GM19193 (cell line): ENCODE measurements around the gene STRIT1.

Experiments
- POLR2A ChIP-seq: IDR thresholded peaks from 4 replicates; pipeline ENCODE4 v1.6.1; 2011; ENCODE audit not compliant: insufficient read depth, insufficient read length; ENCODE audit errors: extremely low read depth

STRIT1 gene

DNA sequence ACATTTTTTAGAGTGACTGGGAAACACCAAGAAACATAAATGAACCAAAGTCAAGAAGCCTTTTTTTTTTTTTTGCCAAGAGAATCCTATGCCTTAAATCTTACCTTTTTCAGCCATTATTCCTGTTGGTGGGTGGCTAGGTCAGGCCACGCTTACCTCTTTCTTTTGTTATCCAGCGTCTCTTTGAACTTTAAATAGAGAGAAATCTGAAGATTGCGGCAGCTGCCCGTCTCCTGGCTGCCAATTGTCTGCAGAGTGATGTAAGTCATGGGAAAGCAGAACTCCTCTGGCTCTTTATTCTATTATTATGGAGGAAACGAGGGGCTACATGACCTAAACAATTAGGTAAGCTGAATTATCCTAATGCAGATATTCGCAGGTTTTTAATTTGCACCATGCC, at the start of gene STRIT1:
Gene STRIT1, minus strand, starts transcription at position 168 of the 400 bp plus-strand sequence.
- TF ChIP-seq POLR2A = no peak

DNA sequence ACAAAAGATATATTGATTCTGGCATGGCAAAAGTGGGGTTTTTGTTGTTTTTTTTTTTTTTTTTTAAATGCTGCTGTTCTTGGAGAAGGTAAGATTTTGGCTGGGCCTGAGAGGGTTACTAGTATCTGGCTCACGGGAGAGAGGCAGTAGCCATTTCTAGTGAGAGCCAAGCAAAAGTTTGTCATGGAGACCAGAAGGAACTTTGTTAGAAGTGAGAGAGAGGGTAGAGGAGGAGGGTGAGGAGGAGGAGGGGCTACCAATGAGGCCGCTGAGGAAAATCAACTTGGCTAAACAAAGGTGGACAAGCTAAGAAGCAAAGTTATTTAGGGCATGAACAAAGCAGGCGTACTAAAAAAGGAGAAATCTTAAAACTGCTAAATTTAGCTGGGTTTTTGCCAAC, 48.9 kb upstream of the STRIT1 start:
- TF ChIP-seq POLR2A = no peak

DNA sequence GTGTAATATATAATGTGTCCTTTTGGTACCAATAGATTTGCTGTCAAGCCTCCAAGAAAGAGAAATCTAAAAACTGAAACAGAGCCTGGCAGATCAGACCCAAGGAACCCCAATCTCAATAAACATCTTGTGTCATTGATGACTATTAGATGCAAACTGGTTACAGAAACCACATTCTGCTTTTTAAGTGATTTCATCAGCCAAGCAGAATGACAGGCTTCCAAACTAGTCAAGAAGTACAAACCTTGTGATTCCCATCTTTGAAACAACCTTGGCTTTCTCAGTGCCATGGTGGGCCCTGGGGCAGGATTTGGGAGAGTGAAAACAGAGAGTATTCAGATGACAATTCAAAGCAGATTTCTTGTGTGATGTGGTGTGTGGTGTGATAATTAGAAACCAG, 45.6 kb upstream of the STRIT1 start:
- TF ChIP-seq POLR2A = no peak

DNA sequence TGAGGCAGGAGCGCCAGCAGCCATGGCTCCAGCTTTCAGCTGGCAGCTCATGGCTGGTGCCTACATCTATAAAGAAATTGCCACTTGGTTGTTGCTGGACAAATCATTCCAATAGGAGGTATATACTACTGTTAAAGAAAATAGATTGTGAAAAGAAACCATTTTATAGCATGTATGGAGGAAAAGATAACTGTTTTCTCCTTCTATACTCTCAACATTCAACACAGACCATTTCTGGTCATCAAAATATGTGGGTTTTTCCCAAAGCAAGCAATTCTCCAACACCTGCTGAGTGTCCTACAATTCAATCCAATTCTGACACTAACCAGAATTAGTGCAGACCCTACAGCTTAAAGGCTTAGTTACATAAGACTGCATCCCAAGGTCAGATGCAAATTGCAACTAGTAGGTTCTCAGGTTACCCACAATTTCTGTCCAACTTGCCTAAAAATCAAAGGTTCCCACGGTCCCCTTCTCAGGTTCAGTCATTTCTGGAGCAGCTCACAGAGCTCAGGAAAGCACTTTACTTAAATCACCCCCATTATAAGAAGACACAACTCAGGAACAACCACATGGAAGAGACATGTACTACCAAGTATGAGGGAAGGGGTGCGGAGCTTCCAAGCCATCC, 42.4 kb upstream of the STRIT1 start:
- TF ChIP-seq POLR2A = no peak

DNA sequence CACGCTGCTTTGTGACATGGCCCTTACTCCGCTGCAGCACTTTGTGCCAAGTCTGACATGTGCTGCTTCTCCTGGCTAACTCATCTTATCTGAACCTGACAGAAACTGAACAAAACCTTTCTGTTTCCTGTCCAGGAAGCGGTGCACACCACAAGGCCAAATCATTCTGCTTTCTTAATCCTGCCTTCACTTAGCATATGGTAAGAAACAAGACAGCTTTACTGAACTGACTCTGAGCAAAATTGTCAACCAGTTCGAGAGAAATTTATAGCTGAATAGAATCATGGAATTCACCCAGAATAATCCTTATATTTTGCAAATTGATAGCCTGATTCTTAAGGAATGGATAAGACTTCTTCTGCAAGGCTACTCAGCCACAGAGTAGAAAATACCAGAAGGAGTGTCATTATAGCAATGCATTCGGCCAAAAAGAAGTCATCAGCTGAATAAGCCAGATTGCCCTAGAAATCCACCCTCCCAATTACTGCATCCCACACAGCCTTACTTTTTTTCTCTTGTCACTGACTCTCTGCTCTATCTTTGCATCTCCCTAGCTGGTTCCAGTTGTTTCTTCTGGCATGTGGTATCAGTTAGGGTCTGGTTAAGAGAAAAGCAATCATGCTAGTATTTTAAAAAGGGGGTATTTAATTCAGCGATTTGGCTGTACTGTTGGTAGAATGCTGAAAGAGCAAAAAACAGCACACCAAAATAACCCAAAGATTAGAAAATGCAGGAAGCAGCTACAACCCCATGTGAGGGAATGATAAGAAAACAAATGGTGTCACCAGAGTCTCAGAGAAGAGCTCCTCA, 41.6 kb upstream of the STRIT1 start:
- no peak for TF ChIP-seq POLR2A

DNA sequence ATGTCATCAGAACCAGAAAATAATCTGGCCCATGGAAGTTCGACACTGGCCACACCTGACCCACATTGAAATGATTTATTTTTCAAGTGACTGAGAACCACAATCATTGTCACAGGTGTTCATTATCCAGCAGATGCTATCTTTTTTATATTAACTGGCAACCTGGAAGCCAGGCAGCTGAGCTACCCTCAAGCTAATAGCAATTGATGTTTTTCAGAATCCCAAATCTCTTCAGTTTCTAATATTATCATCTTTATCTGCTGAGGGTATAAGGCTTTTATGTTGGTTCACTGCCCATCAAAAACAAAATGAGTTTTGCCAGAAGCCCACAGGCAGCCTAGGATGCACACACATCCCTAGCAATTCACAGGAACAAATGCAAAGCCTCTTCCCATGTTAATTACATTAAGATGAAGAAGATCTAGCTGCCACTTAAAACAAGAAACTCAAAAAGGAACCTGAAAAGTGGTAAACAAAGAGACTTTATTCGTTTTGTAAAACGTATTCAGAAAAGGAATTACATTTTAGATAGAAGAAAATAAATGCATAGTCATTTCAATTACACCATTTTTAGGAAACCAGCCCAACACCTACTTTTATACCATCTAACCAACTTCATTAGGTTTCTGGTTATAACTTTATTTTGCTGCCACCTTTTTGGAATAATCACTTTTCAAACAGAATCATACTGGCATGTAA, 40.9 kb upstream of the STRIT1 start:
- TF ChIP-seq POLR2A = no peak

DNA sequence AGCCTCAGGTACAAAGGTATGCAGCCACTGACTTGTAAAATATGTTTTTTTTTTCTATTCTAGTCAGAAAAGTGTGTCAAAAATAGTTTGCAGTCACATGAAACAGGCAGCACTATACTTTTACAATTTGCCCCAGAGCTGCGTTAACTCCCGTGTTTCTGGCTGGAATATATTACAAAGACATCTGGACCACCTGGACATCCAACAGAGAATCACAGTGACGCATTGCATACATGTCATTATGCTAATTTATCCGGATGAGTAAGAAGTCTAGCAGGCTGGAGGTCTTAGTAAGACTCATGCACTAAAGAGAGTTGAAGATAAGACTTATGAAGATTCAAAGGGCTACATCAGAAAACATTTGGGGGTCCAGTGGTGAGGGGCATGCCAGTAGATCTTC, 39.2 kb upstream of the STRIT1 start:
- no peak for TF ChIP-seq POLR2A

DNA sequence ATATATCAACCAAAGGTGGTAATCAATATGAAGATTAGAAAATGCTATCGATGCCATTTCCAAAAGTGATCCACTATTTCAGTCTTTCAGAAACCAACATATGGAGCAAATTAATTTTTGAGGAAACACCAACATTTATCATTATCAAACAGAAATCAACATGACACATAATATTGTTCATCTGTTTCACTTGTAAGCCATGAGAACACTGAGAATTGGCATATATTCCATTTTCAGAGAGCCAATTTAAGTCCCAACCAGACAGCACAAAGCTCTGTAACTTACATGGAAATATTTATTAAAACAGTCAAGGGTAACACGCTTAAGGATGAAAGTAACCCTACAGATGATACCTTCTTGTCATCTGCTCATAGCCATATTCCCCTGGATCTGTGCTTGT, 37.6 kb upstream of the STRIT1 start:
- no peak for TF ChIP-seq POLR2A

DNA sequence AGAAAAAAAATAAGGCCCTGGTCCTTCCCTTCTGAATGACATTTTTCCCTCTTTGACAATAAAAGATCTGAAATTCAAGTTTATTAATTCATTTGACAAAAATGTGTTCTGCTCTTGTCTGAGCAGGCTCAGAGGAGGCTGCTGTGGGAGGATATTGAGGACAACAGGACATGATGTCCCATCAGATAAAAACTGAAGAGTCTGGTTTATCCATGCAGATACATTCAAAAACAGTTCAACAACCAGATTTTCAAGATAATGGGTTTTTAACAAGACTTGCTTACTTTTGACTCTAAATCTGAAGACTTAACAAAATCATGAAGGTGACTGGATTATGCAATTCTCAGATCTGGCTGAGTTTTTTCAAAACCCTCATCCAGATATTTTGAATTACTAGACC, 36.9 kb upstream of the STRIT1 start:
- TF ChIP-seq POLR2A = no peak

DNA sequence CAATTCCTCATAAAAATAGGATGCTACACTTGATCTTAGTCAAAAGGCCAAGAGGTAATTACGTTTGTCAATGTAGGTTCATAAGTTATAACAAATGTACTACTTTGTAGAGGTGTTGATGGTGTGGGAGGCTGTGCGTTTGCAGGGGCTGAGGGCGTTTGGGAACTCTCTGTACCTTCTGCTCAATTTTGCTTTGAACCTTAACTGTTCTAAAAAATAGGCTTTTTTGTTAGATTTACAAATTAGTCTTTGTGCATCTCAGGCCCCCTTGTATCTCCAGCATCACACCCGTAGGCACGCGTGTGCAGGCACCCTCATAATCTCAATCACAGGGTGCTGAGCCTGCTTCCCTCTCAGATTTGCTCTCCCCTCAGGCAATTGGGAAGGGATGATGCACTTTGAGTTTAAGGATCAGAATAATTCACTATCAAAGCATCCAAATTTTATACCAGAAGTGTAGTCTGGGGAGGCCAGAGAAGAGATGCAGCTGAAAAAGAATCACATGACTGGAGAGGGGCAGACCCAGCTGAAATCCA, 36.1 kb upstream of the STRIT1 start:
- no peak for TF ChIP-seq POLR2A

DNA sequence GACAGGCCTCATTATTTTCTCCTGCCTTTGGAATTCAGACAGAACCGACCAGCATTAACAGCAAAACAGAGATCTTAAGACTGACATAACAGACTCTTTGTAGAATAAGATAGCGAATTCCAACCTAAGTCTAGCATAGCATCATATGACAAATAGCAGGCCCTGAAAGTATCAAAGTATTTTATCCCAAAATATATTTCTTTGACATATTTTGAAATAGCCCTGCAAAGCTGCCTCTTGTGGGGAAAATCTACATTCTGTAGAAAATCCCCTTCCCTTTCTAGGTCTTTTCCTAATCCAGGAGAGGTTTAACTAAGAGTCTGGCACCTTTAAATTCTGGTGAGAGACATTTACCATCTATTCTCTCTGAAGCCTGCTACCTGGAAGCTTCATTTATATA, 34.4 kb upstream of the STRIT1 start:
- TF ChIP-seq POLR2A = no peak

DNA sequence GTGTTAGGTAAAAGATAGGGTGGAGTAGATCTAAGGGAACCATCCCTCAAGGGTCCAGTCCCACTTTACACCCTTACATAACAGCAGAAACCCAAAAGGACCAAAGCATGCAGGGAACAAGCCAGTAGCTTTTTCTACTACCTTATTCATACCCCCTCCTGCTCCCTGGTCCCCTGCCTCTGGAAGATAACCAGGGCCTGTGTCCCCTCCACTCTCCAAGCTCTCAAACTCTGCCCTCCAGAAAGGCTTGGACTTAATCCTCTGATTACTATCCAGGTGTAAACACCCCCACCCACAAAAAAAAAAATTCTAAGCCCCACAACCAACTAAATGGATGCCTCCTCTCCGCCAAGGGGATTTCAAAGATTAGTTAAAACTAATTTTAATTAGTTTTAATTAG, 33.9 kb upstream of the STRIT1 start:
- no peak for TF ChIP-seq POLR2A

DNA sequence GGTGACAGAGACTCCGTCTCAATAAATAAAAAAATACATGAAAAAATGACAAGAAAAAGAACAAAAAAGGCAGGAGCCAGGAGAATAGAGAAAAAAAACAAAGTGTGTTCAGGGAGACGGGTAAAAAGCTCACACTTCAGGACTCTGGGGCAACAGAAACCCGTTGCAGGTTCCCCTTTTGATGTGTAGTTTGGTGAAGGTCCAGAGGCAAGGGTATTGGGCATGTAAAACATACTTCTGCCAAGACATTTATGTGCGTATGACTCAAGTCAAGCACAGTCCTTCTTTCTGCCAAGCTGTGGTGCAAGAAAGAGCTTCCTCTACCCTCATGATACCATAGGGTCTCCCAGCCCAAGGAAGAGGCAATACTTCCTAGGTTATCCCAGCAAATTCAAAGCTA, 33.4 kb upstream of the STRIT1 start:
- no peak for TF ChIP-seq POLR2A

DNA sequence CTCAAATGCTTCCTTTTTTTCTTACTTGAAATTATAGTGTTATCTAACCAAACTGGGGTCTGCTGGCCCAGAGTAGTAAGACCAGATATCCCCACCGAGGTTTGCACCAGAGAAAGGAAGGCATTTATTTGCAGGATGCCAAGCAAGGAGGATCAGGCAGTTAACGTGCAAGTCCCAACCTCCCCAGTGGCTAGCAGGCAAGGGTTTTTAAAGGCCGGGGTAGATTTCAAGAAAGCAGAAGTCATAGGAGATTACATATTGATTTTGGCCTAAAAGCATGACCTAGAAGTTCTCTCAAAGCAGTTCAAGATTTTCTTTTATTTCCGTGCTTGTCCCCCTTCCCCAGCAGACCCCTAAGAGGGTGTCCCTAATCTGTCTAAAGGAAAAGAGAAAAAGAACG, 32.8 kb upstream of the STRIT1 start:
- TF ChIP-seq POLR2A = no peak

DNA sequence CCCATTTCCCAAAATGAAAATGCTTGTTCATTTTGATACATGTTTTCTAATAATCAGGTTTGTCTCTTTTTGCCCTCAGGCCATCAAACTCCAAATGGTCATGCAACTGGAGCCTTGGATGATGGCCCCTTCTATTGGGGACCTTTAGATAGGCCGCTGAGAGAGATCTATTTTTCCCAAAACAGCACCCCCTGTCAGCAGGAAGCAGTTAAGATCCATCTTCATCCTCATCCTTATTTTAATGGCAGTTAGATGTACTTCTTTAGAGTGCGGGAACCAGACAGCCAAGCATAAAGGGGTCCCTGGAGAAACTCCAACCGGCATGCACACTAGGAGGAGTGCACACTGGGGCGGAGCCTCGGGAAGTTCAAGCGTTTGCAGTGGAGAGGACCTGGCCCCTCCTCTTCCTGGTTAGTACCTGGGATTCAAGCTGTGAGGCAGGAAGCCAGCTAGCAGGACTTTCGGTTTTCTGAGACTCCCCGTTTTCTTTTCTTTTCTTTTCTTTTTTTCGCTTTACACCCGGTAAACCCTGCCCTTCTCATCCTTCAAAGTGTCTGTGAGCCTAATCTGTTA, 31.9 kb upstream of the STRIT1 start:
- TF ChIP-seq POLR2A = no peak
